Neuron (in vitro differentiated cells): ENCODE measurements around the gene CCR6.
"Not testable (repeated sequence)": the region's sequence is repeated elsewhere in the genome, so short reads cannot be mapped to it uniquely, and the experiment has no call there.

Experiments
- H2AFZ ChIP-seq: one replicate; pipeline ENCODE4 v1.6.1; 2013; ENCODE audit warnings: low read depth, mild to moderate bottlenecking, inconsistent platforms, low read length, moderate library complexity
- H3K27me3 ChIP-seq: one replicate; pipeline ENCODE4 v1.6.1; 2013; ENCODE audit warnings: low read length; ENCODE audit not compliant: insufficient read depth
- H3K36me3 ChIP-seq: one replicate; pipeline ENCODE4 v1.6.1; 2013; ENCODE audit warnings: low read length; ENCODE audit not compliant: insufficient read depth
- H3K4me1 ChIP-seq: one replicate; pipeline ENCODE4 v1.6.1; 2013; ENCODE audit warnings: low read length; ENCODE audit not compliant: insufficient read depth
- H3K4me3 ChIP-seq: 2 replicates; pipeline ENCODE4 v1.5.1; 2013; ENCODE audit warnings: mild to moderate bottlenecking, low read length, moderate library complexity
- H3K9me3 ChIP-seq: one replicate; pipeline ENCODE4 v1.6.1; 2013; ENCODE audit warnings: low read length

CCR6 gene

GRCh38 chr6:167157863-167158262, 35.0 kb downstream of the CCR6 start, which contains the start of gene GPR31:
TSS of gene GPR31 (minus strand) at chr6:167157980. CDS start at chr6:167157831, 149 bp downstream.
- no peaks in the 10 kb centered on the region for H3K9me3 ChIP-seq
- peaks cover 16% of the 10 kb centered on the region for H3K4me1 ChIP-seq
- H2AFZ ChIP-seq, result no peak within 1 kb of the TSS
- no peaks in the 10 kb centered on the region for H3K36me3 ChIP-seq
- no peak within 1 kb of the TSS for H3K4me3 ChIP-seq
- H3K27me3 ChIP-seq, result no peaks in the 10 kb centered on the region

- Histone ChIP-seq H3K36me3 (no peaks in the 10 kb centered on the region), H2AFZ (no peak overlapping the region)
Observed at GRCh38 chr6:167161851-167162467, 39.1 kb downstream of the CCR6 start.

GRCh38 chr6:167162591-167162990, 39.7 kb downstream of the CCR6 start:
- no peaks in the 10 kb centered on the region for H3K9me3 ChIP-seq
- peaks cover 18% of the 10 kb centered on the region for H3K4me1 ChIP-seq
- H3K4me3 ChIP-seq, result no peak overlapping the region
- H3K27me3 ChIP-seq, result peaks cover 3% of the 10 kb centered on the region
- no peak overlapping the region for H2AFZ ChIP-seq
- H3K36me3 ChIP-seq, result no peaks in the 10 kb centered on the region

More at GRCh38 chr6:167161851-167162467, 39.1 kb downstream of the CCR6 start:
- no peak overlapping the region for H3K4me3 ChIP-seq
- H3K27me3 ChIP-seq, result peaks cover 3% of the 10 kb centered on the region
- no peaks in the 10 kb centered on the region for H3K9me3 ChIP-seq
- H3K4me1 ChIP-seq, result peaks cover 18% of the 10 kb centered on the region

GRCh38 chr6:167163476-167164011, 40.6 kb downstream of the CCR6 start:
- no peaks in the 10 kb centered on the region for H3K36me3 ChIP-seq
- no peaks in the 10 kb centered on the region for H3K9me3 ChIP-seq
- peaks cover 3% of the 10 kb centered on the region for H3K27me3 ChIP-seq
- no peak overlapping the region for H2AFZ ChIP-seq
- no peak overlapping the region for H3K4me3 ChIP-seq
- H3K4me1 ChIP-seq, result peaks cover 13% of the 10 kb centered on the region

- Histone ChIP-seq H3K9me3 (no peaks in the 10 kb centered on the region), H3K27me3 (peaks cover 3% of the 10 kb centered on the region), H2AFZ (no peak overlapping the region), H3K4me1 (peaks cover 13% of the 10 kb centered on the region), H3K36me3 (no peaks in the 10 kb centered on the region), H3K4me3 (no peak overlapping the region)
Observed at GRCh38 chr6:167164261-167164660, 41.4 kb downstream of the CCR6 start.

- Histone ChIP-seq H3K36me3 (no peaks in the 10 kb centered on the region), H3K27me3 (peaks cover 3% of the 10 kb centered on the region), H2AFZ (no peak overlapping the region), H3K4me3 (no peak overlapping the region), H3K4me1 (peaks cover 10% of the 10 kb centered on the region), H3K9me3 (no peaks in the 10 kb centered on the region)
Observed at GRCh38 chr6:167165858-167166471, 43.1 kb downstream of the CCR6 start.

- not testable (repeated sequence) for H3K4me1 ChIP-seq, H3K9me3 ChIP-seq, H3K4me3 ChIP-seq, H2AFZ ChIP-seq, H3K27me3 ChIP-seq, H3K36me3 ChIP-seq
Observed at GRCh38 chr6:167167699-167168098, 44.8 kb downstream of the CCR6 start.

- H3K4me3 ChIP-seq, result not testable (repeated sequence)
Observed at GRCh38 chr6:167168296-167168695, 45.4 kb downstream of the CCR6 start.

GRCh38 chr6:167169867-167170266, 47.0 kb downstream of the CCR6 start:
- not testable (repeated sequence) for H3K27me3 ChIP-seq, H3K4me3 ChIP-seq

More at GRCh38 chr6:167168296-167168695, 45.4 kb downstream of the CCR6 start:
- not testable (repeated sequence) for H3K36me3 ChIP-seq, H3K9me3 ChIP-seq, H3K4me1 ChIP-seq, H3K27me3 ChIP-seq, H2AFZ ChIP-seq

GRCh38 chr6:167171300-167171699, 48.4 kb downstream of the CCR6 start:
- H3K4me3 ChIP-seq, H3K36me3 ChIP-seq, H3K27me3 ChIP-seq: not testable (repeated sequence)

More at GRCh38 chr6:167169867-167170266, 47.0 kb downstream of the CCR6 start:
- H3K9me3 ChIP-seq, H3K4me1 ChIP-seq, H2AFZ ChIP-seq, H3K36me3 ChIP-seq: not testable (repeated sequence)

GRCh38 chr6:167172011-167172410, 49.1 kb downstream of the CCR6 start:
- H3K9me3 ChIP-seq, H3K4me1 ChIP-seq, H2AFZ ChIP-seq, H3K4me3 ChIP-seq, H3K27me3 ChIP-seq, H3K36me3 ChIP-seq: not testable (repeated sequence)

More at GRCh38 chr6:167171300-167171699, 48.4 kb downstream of the CCR6 start:
- H3K4me1 ChIP-seq, H3K9me3 ChIP-seq, H2AFZ ChIP-seq: not testable (repeated sequence)

- not testable (repeated sequence) for H3K4me3 ChIP-seq, H2AFZ ChIP-seq, H3K27me3 ChIP-seq, H3K9me3 ChIP-seq, H3K4me1 ChIP-seq, H3K36me3 ChIP-seq
Observed at GRCh38 chr6:167177271-167177670, 54.4 kb downstream of the CCR6 start.

GRCh38 chr6:167178896-167179655, 56.2 kb downstream of the CCR6 start:
- not testable (repeated sequence) for H2AFZ ChIP-seq, H3K36me3 ChIP-seq, H3K9me3 ChIP-seq, H3K4me3 ChIP-seq, H3K27me3 ChIP-seq, H3K4me1 ChIP-seq
